Activated CD4-positive, alpha-beta T cell treated with anti-CD3 and anti-CD28 coated beads, Interleukin-2, amount 10 ng/mL, durations not matched to agents 7 days and 5 days (primary cell): ENCODE data around the gene CDC42EP3. TPM values are rescaled to one million over a fixed set of nuclear protein-coding genes. Genes with fewer than 3 reads are reported as not detected.

Experiments
- CTCF ChIA-PET: fragments of 350-600 bp; sonication (Branson Sonifier 250); formaldehyde crosslinking; loops from one replicate; lab custom pipeline; 2021; ENCODE audit warnings: antibody characterized with exemption; lab: Charles Lee
- POLR2A ChIA-PET: fragments of 350-600 bp; sonication (Branson Sonifier 250); formaldehyde crosslinking; loops from one replicate; lab custom pipeline; 2021; ENCODE audit warnings: antibody characterized with exemption; lab: Charles Lee
- DNase-seq: peaks from one replicate; pipeline ENCODE4 v3.0.0-alpha.2; 2020
- H3K27ac Mint-ChIP-seq: one replicate; pipeline ENCODE4 v1.8.0; 2021; ENCODE audit warnings: mild to moderate bottlenecking, moderate library complexity, mixed read lengths
- H3K27me3 Mint-ChIP-seq: one replicate; pipeline ENCODE4 v1.8.0; 2021; ENCODE audit warnings: mixed read lengths
- H3K36me3 Mint-ChIP-seq: one replicate; pipeline ENCODE4 v1.8.0; 2021; ENCODE audit warnings: low read depth, mixed read lengths
- H3K4me1 Mint-ChIP-seq: one replicate; pipeline ENCODE4 v1.8.0; 2021; ENCODE audit warnings: mixed read lengths
- H3K4me3 Mint-ChIP-seq: one replicate; pipeline ENCODE4 v1.8.0; 2021; ENCODE audit warnings: mild to moderate bottlenecking, moderate library complexity, mixed read lengths
- H3K9me3 Mint-ChIP-seq: one replicate; pipeline ENCODE4 v1.8.0; 2021; ENCODE audit warnings: mixed read lengths
- total RNA-seq, 2 experiments: library from RNA; stranded (reverse); gene quantifications; one replicate each; pipeline ENCODE4 v1.2.3, GENCODE V29; 2021

Gene CDC42EP3
- total RNA-seq, 2 experiments from 2014 or later: 28.2 to 39.8 TPM

GRCh38 chr2:37599688-37600525, 71.5 kb downstream of the CDC42EP3 start:
- H3K9me3 Mint-ChIP-seq: peaks cover 63% of the 10 kb centered on the region
- peak; percentile 74 for DNase-seq
- peaks cover 81% of the 10 kb centered on the region for H3K36me3 Mint-ChIP-seq
- peak overlapping the region; percentile 91 for H3K27ac Mint-ChIP-seq
- ChIA-PET POLR2A (interaction anchor here (0.5 to 0.7 kb wide), 2 partner anchors 72 to 442 kb away, joined by 3 to 6 read pairs; no protein-coding TSS in a partner anchor), CTCF (no interaction called here)
- peak overlapping the region; percentile 73 for H3K4me3 Mint-ChIP-seq
- H3K27me3 Mint-ChIP-seq: peaks cover 15% of the 10 kb centered on the region
- peaks cover 60% of the 10 kb centered on the region for H3K4me1 Mint-ChIP-seq

- POLR2A ChIA-PET: no interaction called here
- no peak for DNase-seq
- Mint-ChIP-seq H3K36me3 (peaks cover 47% of the 10 kb centered on the region), H3K4me1 (peaks cover 31% of the 10 kb centered on the region), H3K27me3 (peaks cover 11% of the 10 kb centered on the region), H3K9me3 (peaks cover 37% of the 10 kb centered on the region), H3K4me3 (no peak overlapping the region), H3K27ac (no peak overlapping the region)
- CTCF ChIA-PET: interaction anchor here (1.4 kb wide), 1 partner anchor 45 kb away, joined by 3 read pairs; no protein-coding TSS in a partner anchor
Observed at GRCh38 chr2:37593694-37594093, 77.7 kb downstream of the CDC42EP3 start.

GRCh38 chr2:37593024-37593423, 78.4 kb downstream of the CDC42EP3 start:
- DNase-seq: no peak
- H3K27me3 Mint-ChIP-seq: peaks cover 10% of the 10 kb centered on the region
- peaks cover 33% of the 10 kb centered on the region for H3K4me1 Mint-ChIP-seq
- ChIA-PET POLR2A (no interaction called here), CTCF (interaction anchor here (1.4 kb wide), 1 partner anchor 44 kb away, joined by 3 read pairs; no protein-coding TSS in a partner anchor)
- no peak overlapping the region for H3K27ac Mint-ChIP-seq
- H3K4me3 Mint-ChIP-seq: no peak overlapping the region
- H3K36me3 Mint-ChIP-seq: peaks cover 42% of the 10 kb centered on the region
- H3K9me3 Mint-ChIP-seq: peaks cover 32% of the 10 kb centered on the region
